ENCODE data around the gene SYCN. TPM values are rescaled to one million over a fixed set of nuclear protein-coding genes. Genes with fewer than 3 reads are reported as not detected.

The SYCN gene
- total and polyA plus RNA-seq, 2 donors (not counting 3 experiments of a cell fraction or from before 2014, with no cell fraction given) = not detected

DNA sequence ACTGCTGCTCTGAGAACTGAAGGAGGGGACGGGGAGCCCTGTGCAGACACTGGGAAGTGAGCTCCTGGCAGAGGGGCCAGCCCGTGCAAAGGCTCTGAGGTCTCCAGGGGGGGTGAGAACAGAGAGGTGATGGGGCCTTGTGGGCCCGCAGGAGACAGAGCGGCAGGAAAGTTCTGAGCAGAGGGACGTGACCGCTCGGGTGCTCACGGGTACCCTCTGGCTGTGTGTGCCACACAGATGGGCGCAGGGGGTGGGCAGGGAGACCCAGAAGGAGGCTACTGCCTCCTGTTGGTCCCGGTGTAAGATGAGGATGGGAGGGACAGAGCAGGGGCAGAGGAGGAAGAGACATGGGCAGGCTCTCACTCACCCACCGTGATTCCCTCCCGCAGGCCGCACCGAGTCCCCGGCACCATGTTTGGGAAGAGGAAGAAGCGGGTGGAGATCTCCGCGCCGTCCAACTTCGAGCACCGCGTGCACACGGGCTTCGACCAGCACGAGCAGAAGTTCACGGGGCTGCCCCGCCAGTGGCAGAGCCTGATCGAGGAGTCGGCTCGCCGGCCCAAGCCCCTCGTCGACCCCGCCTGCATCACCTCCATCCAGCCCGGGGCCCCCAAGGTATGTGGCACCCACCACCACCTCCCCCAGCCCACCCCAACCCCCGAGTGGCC, 34.8 kb downstream of the SYCN start:
- intact Hi-C loops (cut with micrococcal nuclease) (no loop called here), dilution Hi-C loops (cut with MboI; ENCODE audit: extremely low pct_ligation_motif_present, low sequenced_read_pairs) (no loop called here)
- H3K79me2 ChIP-seq (ENCODE audit: control insufficient read depth, insufficient read depth, low read length) = peaks cover 3% of the 10 kb centered on the region
- CTCF ChIA-PET = no interaction called here
- no peak overlapping the region for H3K4me3 ChIP-seq (replicated peaks in 1 of 3; ENCODE audit: insufficient read depth in 1 of 3, low read depth in 1 of 3, low read length in 3 of 3)
- no peaks in the 10 kb centered on the region for H3K9me3 ChIP-seq (replicated peaks; ENCODE audit: control insufficient read depth, insufficient read depth, low read length)
- TF ChIP-seq, protein P1, sequence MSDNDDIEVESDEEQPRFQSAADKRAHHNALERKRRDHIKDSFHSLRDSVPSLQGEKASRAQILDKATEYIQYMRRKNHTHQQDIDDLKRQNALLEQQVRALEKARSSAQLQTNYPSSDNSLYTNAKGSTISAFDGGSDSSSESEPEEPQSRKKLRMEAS (IDR thresholded peaks at IDR 0.05; ENCODE audit: insufficient read depth, insufficient read length) = no peak
- TF ChIP-seq FOS (IDR thresholded peaks at IDR 0.05; ENCODE audit: borderline replicate concordance, insufficient read depth, low read length) (no peak), EZH2 (IDR thresholded peaks at IDR 0.05; ENCODE audit: borderline replicate concordance, low read depth, low read length, severe bottlenecking) (no peak), JUN (IDR thresholded peaks at IDR 0.05; ENCODE audit: borderline replicate concordance, insufficient read depth, insufficient read length, low read depth) (no peak), POLR2A (IDR thresholded peaks at IDR 0.05; ENCODE audit: low read depth, low read length) (no peak), MYC (IDR thresholded peaks at IDR 0.05; ENCODE audit: low read depth, low read length) (no peak), POLR2AphosphoS5 (IDR thresholded peaks at IDR 0.05; ENCODE audit: insufficient read depth, low read depth, low read length) (no peak), GATA2 (IDR thresholded peaks at IDR 0.05; ENCODE audit: insufficient read depth, insufficient read length, low read depth, low read length) (no peak)
- TF ChIP-seq, protein P2, sequence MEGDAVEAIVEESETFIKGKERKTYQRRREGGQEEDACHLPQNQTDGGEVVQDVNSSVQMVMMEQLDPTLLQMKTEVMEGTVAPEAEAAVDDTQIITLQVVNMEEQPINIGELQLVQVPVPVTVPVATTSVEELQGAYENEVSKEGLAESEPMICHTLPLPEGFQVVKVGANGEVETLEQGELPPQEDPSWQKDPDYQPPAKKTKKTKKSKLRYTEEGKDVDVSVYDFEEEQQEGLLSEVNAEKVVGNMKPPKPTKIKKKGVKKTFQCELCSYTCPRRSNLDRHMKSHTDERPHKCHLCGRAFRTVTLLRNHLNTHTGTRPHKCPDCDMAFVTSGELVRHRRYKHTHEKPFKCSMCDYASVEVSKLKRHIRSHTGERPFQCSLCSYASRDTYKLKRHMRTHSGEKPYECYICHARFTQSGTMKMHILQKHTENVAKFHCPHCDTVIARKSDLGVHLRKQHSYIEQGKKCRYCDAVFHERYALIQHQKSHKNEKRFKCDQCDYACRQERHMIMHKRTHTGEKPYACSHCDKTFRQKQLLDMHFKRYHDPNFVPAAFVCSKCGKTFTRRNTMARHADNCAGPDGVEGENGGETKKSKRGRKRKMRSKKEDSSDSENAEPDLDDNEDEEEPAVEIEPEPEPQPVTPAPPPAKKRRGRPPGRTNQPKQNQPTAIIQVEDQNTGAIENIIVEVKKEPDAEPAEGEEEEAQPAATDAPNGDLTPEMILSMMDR (IDR thresholded peaks at IDR 0.05; ENCODE audit: extremely low read depth in 1 of 2, insufficient read depth in 1 of 2, low read depth in 1 of 2, low read length in 2 of 2) = no peak
- no peak overlapping the region for H3K4me2 ChIP-seq (ENCODE audit: insufficient read depth, low read length)
- no peaks in the 10 kb centered on the region for H4K20me1 ChIP-seq (replicated peaks; ENCODE audit: control insufficient read depth, extremely low read depth, insufficient read depth, low read length)
- no peak overlapping the region for H3K9ac ChIP-seq (replicated peaks; ENCODE audit: extremely low read depth, insufficient read depth, low read length)
- no peaks in the 10 kb centered on the region for H3K27me3 ChIP-seq (ENCODE audit: control insufficient read depth in 2 of 2, insufficient read depth in 2 of 2, low read length in 2 of 2)
- peaks cover 0 to 21% of the 10 kb centered on the region in 2 experiments for H3K36me3 ChIP-seq (ENCODE audit: control insufficient read depth in 2 of 2, extremely low read depth in 1 of 2, insufficient read depth in 2 of 2, low read length in 2 of 2)
- no peaks in the 10 kb centered on the region for H3K4me1 ChIP-seq (ENCODE audit: control insufficient read depth, extremely low read depth, insufficient read depth, low read length)
- no peak overlapping the region for H3K27ac ChIP-seq (ENCODE audit: insufficient read depth, low read depth, low read length)
- BruUV-seq (replicated peaks) = no TSS peak
- DNase-seq (ENCODE audit: low read depth, low spot score) = no peak
- no peaks in the 10 kb centered on the region for H3K9me1 ChIP-seq (replicated peaks; ENCODE audit: control insufficient read depth, extremely low read depth, insufficient read depth, low read length)
- no peak overlapping the region for H2AFZ ChIP-seq (ENCODE audit: low read depth, low read length)
- POLR2A ChIA-PET = no interaction called here
- no peak for FAIRE-seq
